NB4 (cell line): Measurements from ENCODE around the gene INPP5E.

Source experiments
- CTCF ChIP-seq: IDR thresholded peaks from one replicate; pipeline ENCODE4 v1.5.1; 2012; ENCODE audit warnings: low read depth, low read length
- POLR2A ChIP-seq: IDR thresholded peaks from 2 replicates; pipeline ENCODE4 v1.6.1; 2011; ENCODE audit warnings: mild to moderate bottlenecking; ENCODE audit not compliant: insufficient read length; ENCODE audit errors: extremely low read depth

DNA sequence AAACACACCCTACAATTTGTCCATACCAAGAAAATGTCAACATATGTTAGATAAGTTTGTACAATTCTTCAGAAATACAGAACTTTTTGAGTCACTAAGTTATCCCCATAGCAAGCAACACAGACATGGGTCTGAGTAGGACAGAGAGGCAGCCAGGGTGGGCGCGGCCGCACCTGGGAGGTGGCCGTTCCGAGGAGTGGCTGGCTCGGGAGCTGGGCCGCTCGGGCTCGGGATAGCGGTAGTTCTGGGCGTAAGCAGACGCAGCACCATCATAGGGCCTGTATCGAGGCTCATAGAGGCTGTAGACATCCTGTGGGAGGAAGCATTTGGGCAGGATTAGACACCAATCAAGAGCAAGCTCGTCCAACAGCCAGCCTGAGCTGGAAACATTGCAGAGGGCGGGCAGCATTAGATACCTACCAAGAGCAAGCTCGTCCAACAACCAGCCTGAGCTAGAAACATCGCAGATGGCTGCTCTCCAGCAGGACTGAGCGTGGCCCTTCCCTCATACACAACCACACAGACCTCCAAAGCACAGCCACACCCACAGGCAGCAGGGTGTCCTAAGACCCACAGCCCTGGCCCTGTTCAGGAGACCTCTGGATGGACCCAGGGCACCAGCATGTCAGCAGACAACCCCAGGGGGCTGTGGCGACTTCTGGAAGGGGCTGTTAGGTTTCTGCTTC, 32.3 kb upstream of the INPP5E start:
- TF ChIP-seq POLR2A, result no peak
- no peak for TF ChIP-seq CTCF
